SW 1271 (cell line): ENCODE data around the gene ATAD3B.
"Not testable (repeated sequence)": the region's sequence is repeated elsewhere in the genome, so short reads cannot be mapped to it uniquely, and the experiment has no call there.

Source experiments
- DNase-seq, 2 experiments: peaks; one replicate each; lab custom pipeline; 2025; lab: John Stamatoyannopoulos, UW

The ATAD3B gene

GRCh38 chr1:1432951-1433803 is 38.4 kb upstream of the ATAD3B start:
- no peak for DNase-seq

- no peak for DNase-seq
Measured at GRCh38 chr1:1433804-1434130, 37.8 kb upstream of the ATAD3B start.

GRCh38 chr1:1434131-1434823 is 37.3 kb upstream of the ATAD3B start:
- no peak for DNase-seq

- DNase-seq = no peak
Measured at GRCh38 chr1:1434824-1435105, 36.8 kb upstream of the ATAD3B start.

- DNase-seq = no peak
Measured at GRCh38 chr1:1435106-1435903, 36.3 kb upstream of the ATAD3B start, which contains the start of gene VWA1. Gene VWA1 (plus strand): TSS chr1:1435690. CDS start chr1:1435749, 59 bp downstream.

- DNase-seq = no peak
Measured at GRCh38 chr1:1435911-1436629, 35.5 kb upstream of the ATAD3B start.

GRCh38 chr1:1436630-1437032 is 34.9 kb upstream of the ATAD3B start:
- DNase-seq = no peak

- DNase-seq = no peak
Measured at GRCh38 chr1:1437033-1437903, 34.3 kb upstream of the ATAD3B start.

GRCh38 chr1:1437904-1438376 is 33.6 kb upstream of the ATAD3B start:
- DNase-seq = no peak

- no peak for DNase-seq
Measured at GRCh38 chr1:1438531-1439381, 32.8 kb upstream of the ATAD3B start.

- no peak for DNase-seq
Measured at GRCh38 chr1:1439546-1440261, 31.9 kb upstream of the ATAD3B start.

- DNase-seq = no peak
Measured at GRCh38 chr1:1440262-1441001, 31.1 kb upstream of the ATAD3B start.

GRCh38 chr1:1441002-1441888 is 30.3 kb upstream of the ATAD3B start:
- DNase-seq = no peak

GRCh38 chr1:1442069-1442770 is 29.3 kb upstream of the ATAD3B start:
- no peak for DNase-seq

GRCh38 chr1:1446631-1447030 is 24.9 kb upstream of the ATAD3B start:
- not testable (repeated sequence) for DNase-seq

- DNase-seq = no peak
Measured at GRCh38 chr1:1449099-1449739, 22.3 kb upstream of the ATAD3B start, which contains the start of gene ATAD3C. Gene ATAD3C (plus strand): TSS chr1:1449689. CDS start chr1:1450684, 995 bp downstream.
